Suprapubic skin (tissue), 4 donors: Measurements from ENCODE around the gene PCBP3. TPM values are rescaled to one million over a fixed set of nuclear protein-coding genes. Genes with fewer than 3 reads are reported as not detected.
A peak's percentile ranks its signal among the peaks of the same experiment; 100 is the strongest.

Experiments used
- DNase-seq, 2 donors: peaks; one replicate each; pipeline ENCODE4 v3.0.0-alpha.2; 2019; ENCODE audit warnings: low spot score in 2 of 2
- H3K27ac ChIP-seq: fragments of 200-600 bp; sonication (generic); one replicate; pipeline ENCODE4 v1.5.1; 2019
- H3K27me3 ChIP-seq: fragments of 200-600 bp; sonication (generic); one replicate; pipeline ENCODE4 v1.5.1; 2019
- H3K36me3 ChIP-seq: fragments of 200-600 bp; sonication (generic); one replicate; pipeline ENCODE4 v1.5.1; 2019
- H3K4me1 ChIP-seq: fragments of 200-600 bp; sonication (generic); one replicate; pipeline ENCODE4 v1.5.1; 2019
- H3K4me3 ChIP-seq: fragments of 200-600 bp; sonication (generic); one replicate; pipeline ENCODE4 v1.5.1; 2019; ENCODE audit warnings: mild to moderate bottlenecking
- H3K9me3 ChIP-seq: fragments of 200-600 bp; sonication (generic); one replicate; pipeline ENCODE4 v1.5.1; 2019
- EP300 ChIP-seq: sonication (generic); formaldehyde crosslinking; IDR thresholded peaks from one replicate; pipeline ENCODE4 v1.6.1; 2017; ENCODE audit warnings: antibody characterized with exemption
- POLR2A ChIP-seq, 2 donors: fragments of 450-650 bp; IDR thresholded peaks; one replicate each; pipeline ENCODE4 v1.6.1; 2017; ENCODE audit warnings: antibody characterized with exemption in 2 of 2, mild to moderate bottlenecking in 2 of 2, moderate library complexity in 2 of 2
- POLR2AphosphoS5 ChIP-seq, 3 donors: sonication (generic); formaldehyde crosslinking; IDR thresholded peaks; one replicate each; pipeline ENCODE4 v1.6.1; 2017; ENCODE audit warnings: antibody characterized with exemption in 3 of 3
- WGBS: methylation state at CpG from one replicate; pipeline ENCODE4 v1.1.5; 2018; 5-methylcytosine and 5-hydroxymethylcytosine counted together
- total RNA-seq, 4 donors: library from RNA; depleted of rRNA; stranded (reverse); fragments of >200 nt; gene quantifications; one replicate each; pipeline ENCODE4 v1.1.0, GENCODE V29; 2016
- TF ChIP-seq, protein P1 (sequence below), 2 donors: fragments of 200-600 bp in 1 of 2; fragments of 450-650 bp in 1 of 2; sonication (generic) in 1 of 2; IDR thresholded peaks; one replicate each; pipeline ENCODE4 v1.5.1; 2016 to 2019; ENCODE audit warnings: antibody characterized with exemption in 2 of 2, mild to moderate bottlenecking in 1 of 2, moderate library complexity in 1 of 2

Gene PCBP3
- total RNA-seq, 4 donors from 2014 or later, result 0.97 to 7.3 (median 2.7) TPM

DNA sequence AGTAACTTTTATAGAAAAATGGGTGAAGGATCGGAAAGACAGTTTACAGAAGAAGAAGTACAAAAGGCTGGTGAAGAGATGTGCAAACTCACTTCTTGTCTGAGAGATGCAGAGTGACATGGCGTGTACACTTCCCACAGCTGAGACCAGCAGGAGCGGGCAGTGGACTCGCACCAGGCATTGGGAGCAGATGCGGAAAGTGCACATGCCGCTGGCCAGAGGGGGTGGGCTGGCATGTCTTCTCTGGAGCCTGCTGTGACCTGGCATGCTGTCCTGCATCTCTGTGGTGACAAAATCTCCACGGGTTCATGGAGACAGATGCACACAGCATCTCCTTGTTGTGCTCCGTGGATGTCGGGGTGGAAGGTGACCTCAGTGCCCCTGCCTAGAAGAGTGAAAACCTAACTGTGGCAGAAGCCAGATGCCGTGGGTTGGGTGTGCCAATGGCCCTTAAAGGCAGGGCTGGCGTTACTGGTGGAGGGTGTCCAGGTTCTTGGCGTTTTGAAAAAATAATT is 209.4 kb downstream of the PCBP3 start:
- no peaks in the 10 kb centered on the region for H3K27me3 ChIP-seq
- H3K36me3 ChIP-seq, result no peaks in the 10 kb centered on the region
- H3K4me1 ChIP-seq, result no peaks in the 10 kb centered on the region
- 90% methylated on average over 12 of the region's 12 CpGs for WGBS
- H3K27ac ChIP-seq, result no peak overlapping the region
- no peaks in the 10 kb centered on the region for H3K9me3 ChIP-seq
- no peak overlapping the region for H3K4me3 ChIP-seq
- TF ChIP-seq, protein P1, sequence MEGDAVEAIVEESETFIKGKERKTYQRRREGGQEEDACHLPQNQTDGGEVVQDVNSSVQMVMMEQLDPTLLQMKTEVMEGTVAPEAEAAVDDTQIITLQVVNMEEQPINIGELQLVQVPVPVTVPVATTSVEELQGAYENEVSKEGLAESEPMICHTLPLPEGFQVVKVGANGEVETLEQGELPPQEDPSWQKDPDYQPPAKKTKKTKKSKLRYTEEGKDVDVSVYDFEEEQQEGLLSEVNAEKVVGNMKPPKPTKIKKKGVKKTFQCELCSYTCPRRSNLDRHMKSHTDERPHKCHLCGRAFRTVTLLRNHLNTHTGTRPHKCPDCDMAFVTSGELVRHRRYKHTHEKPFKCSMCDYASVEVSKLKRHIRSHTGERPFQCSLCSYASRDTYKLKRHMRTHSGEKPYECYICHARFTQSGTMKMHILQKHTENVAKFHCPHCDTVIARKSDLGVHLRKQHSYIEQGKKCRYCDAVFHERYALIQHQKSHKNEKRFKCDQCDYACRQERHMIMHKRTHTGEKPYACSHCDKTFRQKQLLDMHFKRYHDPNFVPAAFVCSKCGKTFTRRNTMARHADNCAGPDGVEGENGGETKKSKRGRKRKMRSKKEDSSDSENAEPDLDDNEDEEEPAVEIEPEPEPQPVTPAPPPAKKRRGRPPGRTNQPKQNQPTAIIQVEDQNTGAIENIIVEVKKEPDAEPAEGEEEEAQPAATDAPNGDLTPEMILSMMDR (IDR thresholded peaks at IDR 0.05), result no peak
- TF ChIP-seq POLR2AphosphoS5 (IDR thresholded peaks at IDR 0.05), result no peak
- no peak for TF ChIP-seq EP300
- TF ChIP-seq POLR2A (IDR thresholded peaks at IDR 0.05), result no peak
- peak; percentile 24 to 28 for DNase-seq

DNA sequence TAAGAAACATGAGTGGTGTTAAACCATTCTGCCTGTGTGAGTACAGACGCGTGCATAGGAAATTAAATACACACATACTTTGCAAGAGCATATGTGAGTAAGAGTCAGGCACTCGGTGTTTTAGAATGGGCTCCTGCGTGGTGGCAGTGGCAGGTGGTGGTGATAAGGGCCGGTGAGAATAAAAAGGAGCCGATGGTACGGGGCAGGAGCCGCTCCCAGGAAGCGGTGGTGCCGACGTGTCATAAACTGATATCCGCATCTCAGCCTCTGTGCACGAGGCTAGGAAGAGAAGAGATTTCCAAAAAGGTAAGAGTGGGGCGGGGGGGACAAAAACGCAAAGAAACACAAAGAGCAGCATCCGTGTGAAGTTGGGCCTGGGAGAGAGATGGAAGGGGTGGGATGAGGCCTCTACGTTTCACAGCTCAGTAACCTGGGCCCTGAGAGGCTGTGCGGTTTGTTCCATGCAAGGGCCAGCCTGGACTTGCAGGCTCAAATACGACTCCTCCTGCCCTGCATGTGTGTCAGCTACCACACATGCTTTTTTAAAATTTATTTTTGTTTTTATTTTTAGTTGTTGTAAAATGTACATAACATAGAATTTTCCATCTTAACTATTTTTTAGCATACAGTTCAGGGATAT is 210.3 kb downstream of the PCBP3 start:
- TF ChIP-seq POLR2A (IDR thresholded peaks at IDR 0.05), result no peak
- TF ChIP-seq, protein P1 (IDR thresholded peaks at IDR 0.05), result no peak
- TF ChIP-seq POLR2AphosphoS5 (IDR thresholded peaks at IDR 0.05), result no peak
- TF ChIP-seq EP300, result no peak
- Histone ChIP-seq H3K4me1 (no peaks in the 10 kb centered on the region), H3K27me3 (no peaks in the 10 kb centered on the region), H3K9me3 (no peaks in the 10 kb centered on the region), H3K4me3 (no peak overlapping the region), H3K27ac (no peak overlapping the region), H3K36me3 (no peaks in the 10 kb centered on the region)
- 85% methylated on average over 19 of the region's 19 CpGs for WGBS
- DNase-seq, result peak; percentile 32 to 42

DNA sequence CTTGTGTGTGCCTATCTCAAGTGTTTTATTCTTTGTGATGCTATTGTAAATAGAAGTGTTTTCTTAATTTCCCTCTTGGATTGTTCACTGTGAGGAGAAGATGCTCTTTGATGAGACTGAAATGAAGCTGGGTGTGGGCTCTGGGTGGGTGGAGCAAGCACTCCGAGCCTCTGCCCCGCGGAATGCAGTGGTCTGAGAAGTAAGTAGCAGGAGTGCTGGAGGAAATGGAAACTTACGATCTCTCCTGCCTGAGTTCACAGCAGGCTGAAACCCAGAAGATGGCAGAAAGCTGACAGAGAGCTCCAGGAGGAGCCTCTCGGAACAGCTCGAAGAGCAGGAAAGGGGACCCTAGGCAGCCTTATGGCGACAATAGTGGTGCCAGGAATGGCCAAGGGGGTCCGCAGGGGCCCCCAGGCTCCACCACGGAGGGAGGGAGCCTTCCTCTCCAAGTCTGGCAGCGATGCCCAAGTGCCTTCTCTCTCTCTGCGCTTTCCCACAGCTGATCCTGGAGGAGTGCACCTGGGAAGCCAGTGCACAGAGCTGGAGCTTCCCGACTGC is 211.2 kb downstream of the PCBP3 start:
- no peak overlapping the region for H3K27ac ChIP-seq
- TF ChIP-seq, protein P1 (IDR thresholded peaks at IDR 0.05), result no peak
- no peak for TF ChIP-seq POLR2AphosphoS5 (IDR thresholded peaks at IDR 0.05)
- no peaks in the 10 kb centered on the region for H3K27me3 ChIP-seq
- H3K4me1 ChIP-seq, result no peaks in the 10 kb centered on the region
- H3K9me3 ChIP-seq, result no peaks in the 10 kb centered on the region
- no peak overlapping the region for H3K4me3 ChIP-seq
- DNase-seq, result peak in 1 of 2 donors; percentile 12
- no peaks in the 10 kb centered on the region for H3K36me3 ChIP-seq
- 52% methylated on average over 11 of the region's 12 CpGs for WGBS

DNA sequence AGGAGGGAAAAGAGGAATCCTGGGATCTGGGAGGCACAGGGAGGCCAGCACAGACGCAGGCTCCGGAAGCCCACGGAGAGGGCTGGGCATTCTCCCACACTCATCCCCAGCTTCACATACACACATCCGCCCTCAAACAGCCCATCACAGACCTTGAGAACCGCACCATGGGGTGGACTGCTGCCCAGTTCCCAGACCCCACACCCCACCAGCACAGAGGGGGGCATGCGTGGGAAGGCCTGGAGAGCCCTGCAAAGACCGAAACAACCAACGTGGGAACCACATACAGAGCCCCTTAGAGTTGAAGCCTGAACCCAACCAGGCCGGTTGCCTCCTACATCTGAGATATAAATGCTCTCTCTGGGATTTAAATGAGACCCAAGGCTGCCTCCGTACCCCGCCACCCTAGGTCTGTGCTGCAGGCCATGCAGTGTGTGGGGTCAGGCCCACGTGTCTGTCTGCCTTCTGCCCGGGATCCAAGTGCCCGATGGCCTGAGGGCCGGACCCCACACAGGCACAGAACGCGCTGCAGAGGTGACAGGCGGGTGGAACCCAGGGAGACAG is 211.8 kb downstream of the PCBP3 start:
- no peaks in the 10 kb centered on the region for H3K9me3 ChIP-seq
- H3K27ac ChIP-seq, result no peak overlapping the region
- no peaks in the 10 kb centered on the region for H3K27me3 ChIP-seq
- H3K4me1 ChIP-seq, result no peaks in the 10 kb centered on the region
- no peak overlapping the region for H3K4me3 ChIP-seq
- 92% methylated on average over 11 of the region's 18 CpGs for WGBS
- TF ChIP-seq POLR2A (IDR thresholded peaks at IDR 0.05) (no peak), POLR2AphosphoS5 (IDR thresholded peaks at IDR 0.05) (no peak), EP300 (no peak)
- TF ChIP-seq, protein P1 (IDR thresholded peaks at IDR 0.05), result no peak
- peak; percentile 50 to 51 for DNase-seq
- no peaks in the 10 kb centered on the region for H3K36me3 ChIP-seq

DNA sequence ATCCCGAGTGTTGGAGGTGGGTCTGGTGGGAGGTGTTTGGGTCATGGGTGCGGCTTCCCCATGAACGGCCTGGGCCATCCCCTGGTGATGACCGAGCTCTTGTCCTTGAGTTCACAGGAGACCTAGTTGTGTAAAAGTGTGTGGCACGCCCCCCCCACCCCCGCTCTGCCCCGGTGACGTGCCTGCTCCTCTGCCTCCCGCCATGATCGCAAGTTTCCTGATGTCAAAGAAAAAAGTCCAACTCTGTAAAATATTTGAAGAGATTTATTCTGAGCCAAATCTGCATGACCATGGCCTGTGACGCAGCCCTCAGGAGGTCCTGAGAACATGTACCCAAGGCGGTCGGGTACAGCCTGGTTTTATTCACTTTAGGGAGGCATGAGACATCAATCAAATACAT is 212.9 kb downstream of the PCBP3 start:
- WGBS, result 94% methylated on average over 12 of the region's 13 CpGs
- peak; percentile 34 to 37 for DNase-seq

More for the DNA sequence above, 212.9 kb downstream of the PCBP3 start:
- Histone ChIP-seq H3K4me3 (no peak overlapping the region), H3K9me3 (no peaks in the 10 kb centered on the region), H3K4me1 (no peaks in the 10 kb centered on the region), H3K27ac (no peak overlapping the region), H3K36me3 (no peaks in the 10 kb centered on the region), H3K27me3 (no peaks in the 10 kb centered on the region)
- TF ChIP-seq, protein P1 (IDR thresholded peaks at IDR 0.05), result no peak
- no peak for TF ChIP-seq POLR2A (IDR thresholded peaks at IDR 0.05)
- TF ChIP-seq EP300, result no peak
- no peak for TF ChIP-seq POLR2AphosphoS5 (IDR thresholded peaks at IDR 0.05)
